ENCODE measurements around the gene SH3GL2.

The SH3GL2 gene

GRCh38 chr9:17669206-17669605 lies 90.3 kb downstream of the SH3GL2 start:
- no peak for TF ChIP-seq CTCF (IDR thresholded peaks at IDR 0.05; ENCODE audit: insufficient read depth, low read depth, low read length, missing control alignments)
- no peak overlapping the region for H3K4me3 ChIP-seq (ENCODE audit: low read depth, low read length)
- DNase-seq (ENCODE audit: low read depth): no peak

- no peak overlapping the region for H3K4me3 ChIP-seq (ENCODE audit: low read depth, low read length)
- TF ChIP-seq CTCF (IDR thresholded peaks at IDR 0.05; ENCODE audit: insufficient read depth, low read depth, low read length, missing control alignments): no peak
- DNase-seq (ENCODE audit: low read depth): no peak
Measured at GRCh38 chr9:17682684-17683083, 103.8 kb downstream of the SH3GL2 start.

GRCh38 chr9:17688834-17689233 lies 110.0 kb downstream of the SH3GL2 start:
- no peak overlapping the region for H3K4me3 ChIP-seq (ENCODE audit: low read depth, low read length)
- TF ChIP-seq CTCF (IDR thresholded peaks at IDR 0.05; ENCODE audit: insufficient read depth, low read depth, low read length, missing control alignments): no peak
- no peak for DNase-seq (ENCODE audit: low read depth)

GRCh38 chr9:17694336-17694735 lies 115.5 kb downstream of the SH3GL2 start:
- H3K4me3 ChIP-seq (ENCODE audit: low read depth, low read length): no peak overlapping the region

GRCh38 chr9:17695482-17695881 lies 116.6 kb downstream of the SH3GL2 start:
- no peak overlapping the region for H3K4me3 ChIP-seq (ENCODE audit: low read depth, low read length)
- TF ChIP-seq CTCF (IDR thresholded peaks at IDR 0.05; ENCODE audit: insufficient read depth, low read depth, low read length, missing control alignments): no peak
- no peak for DNase-seq (ENCODE audit: low read depth)

More at GRCh38 chr9:17694336-17694735, 115.5 kb downstream of the SH3GL2 start:
- no peak for DNase-seq (ENCODE audit: low read depth)
- TF ChIP-seq CTCF (IDR thresholded peaks at IDR 0.05; ENCODE audit: insufficient read depth, low read depth, low read length, missing control alignments): no peak

- DNase-seq (ENCODE audit: low read depth): no peak
- H3K4me3 ChIP-seq (ENCODE audit: low read depth, low read length): no peak overlapping the region
- TF ChIP-seq CTCF (IDR thresholded peaks at IDR 0.05; ENCODE audit: insufficient read depth, low read depth, low read length, missing control alignments): no peak
Measured at GRCh38 chr9:17699615-17700330, 120.9 kb downstream of the SH3GL2 start.

GRCh38 chr9:17706347-17706746 lies 127.5 kb downstream of the SH3GL2 start:
- H3K4me3 ChIP-seq (ENCODE audit: low read depth, low read length): no peak overlapping the region
- DNase-seq (ENCODE audit: low read depth): no peak
- no peak for TF ChIP-seq CTCF (IDR thresholded peaks at IDR 0.05; ENCODE audit: insufficient read depth, low read depth, low read length, missing control alignments)

All from GM12865 (cell line).